MM.1S (cell line): Measurements from ENCODE around the gene PPP2R3C.
A peak's percentile ranks its signal among the peaks of the same experiment; 100 is the strongest.
"Not testable (repeated sequence)": the region's sequence is repeated elsewhere in the genome, so short reads cannot be mapped to it uniquely, and the experiment has no call there.

ENCODE experiments used
- DNase-seq: peaks from one replicate; pipeline ENCODE4 v3.0.0-alpha.2; 2015
- H2AFZ ChIP-seq: fragments of 300-600 bp; sonication (generic); 2 replicates; pipeline ENCODE4 v1.6.0; 2016; ENCODE audit warnings: antibody characterized with exemption, low read length
- H3F3A ChIP-seq: fragments of 300-600 bp; sonication (generic); 2 replicates; pipeline ENCODE4 v1.6.1; 2016; ENCODE audit warnings: mild to moderate bottlenecking, antibody characterized with exemption, low read length, moderate library complexity, mixed read lengths; ENCODE audit not compliant: insufficient read depth
- H3K27ac ChIP-seq: fragments of 300-600 bp; sonication (generic); 2 replicates; pipeline ENCODE4 v1.5.1; 2016; ENCODE audit warnings: mild to moderate bottlenecking, low read length
- H3K27me3 ChIP-seq: fragments of 300-600 bp; sonication (generic); replicated peaks from 2 replicates; pipeline ENCODE4 v1.6.0; 2016; ENCODE audit warnings: low read length; ENCODE audit not compliant: insufficient read depth
- H3K36me3 ChIP-seq: fragments of 300-600 bp; sonication (generic); replicated peaks from 2 replicates; pipeline ENCODE4 v1.6.1; 2016; ENCODE audit warnings: mild to moderate bottlenecking, low read length, mixed read lengths; ENCODE audit not compliant: insufficient read depth
- H3K4me1 ChIP-seq: fragments of 300-600 bp; sonication (generic); 2 replicates; pipeline ENCODE4 v1.6.1; 2016; ENCODE audit warnings: low read length, mixed read lengths
- H3K4me2 ChIP-seq: fragments of 300-600 bp; sonication (generic); 2 replicates; pipeline ENCODE4 v1.6.0; 2016; ENCODE audit warnings: low read depth, low read length
- H3K4me3 ChIP-seq: fragments of 300-600 bp; sonication (generic); 2 replicates; pipeline ENCODE4 v1.5.1; 2016; ENCODE audit warnings: low read length, mixed read lengths
- H3K79me2 ChIP-seq: fragments of 300-600 bp; sonication (generic); 2 replicates; pipeline ENCODE4 v1.6.1; 2016; ENCODE audit warnings: mixed run types, low read length, mixed read lengths
- H3K9ac ChIP-seq: fragments of 300-600 bp; sonication (generic); 2 replicates; pipeline ENCODE4 v1.6.1; 2016; ENCODE audit warnings: low read length, mixed read lengths
- H3K9me2 ChIP-seq: fragments of 300-600 bp; sonication (generic); replicated peaks from 2 replicates; pipeline ENCODE4 v1.6.1; 2016; ENCODE audit warnings: mild to moderate bottlenecking, low read length, mixed read lengths; ENCODE audit not compliant: insufficient read depth
- H3K9me3 ChIP-seq: fragments of 300-600 bp; sonication (generic); replicated peaks from 2 replicates; pipeline ENCODE4 v1.6.1; 2016; ENCODE audit warnings: mild to moderate bottlenecking, low read length, mixed read lengths; ENCODE audit not compliant: insufficient read depth
- H4K20me1 ChIP-seq: fragments of 300-600 bp; sonication (generic); 2 replicates; pipeline ENCODE4 v1.6.1; 2016; ENCODE audit warnings: mild to moderate bottlenecking, low read length, moderate library complexity, mixed read lengths; ENCODE audit not compliant: insufficient read depth
- EZH2 ChIP-seq: fragments of 300-600 bp; sonication (generic); optimal IDR thresholded peaks from 2 replicates; pipeline ENCODE3; 2017; ENCODE audit warnings: low read depth, mild to moderate bottlenecking, antibody characterized with exemption, low read length, mixed read lengths
- EZH2phosphoT487 ChIP-seq: fragments of 300-600 bp; sonication (generic); IDR thresholded peaks from 2 replicates; pipeline ENCODE4 v1.6.1; 2018; ENCODE audit warnings: antibody characterized with exemption, low read length
- TF ChIP-seq, protein P1 (sequence below): fragments of 300-600 bp; sonication (generic); IDR thresholded peaks from 2 replicates; pipeline ENCODE4 v1.5.1; 2016; ENCODE audit warnings: antibody characterized with exemption, low read length, mixed read lengths

Gene PPP2R3C

DNA sequence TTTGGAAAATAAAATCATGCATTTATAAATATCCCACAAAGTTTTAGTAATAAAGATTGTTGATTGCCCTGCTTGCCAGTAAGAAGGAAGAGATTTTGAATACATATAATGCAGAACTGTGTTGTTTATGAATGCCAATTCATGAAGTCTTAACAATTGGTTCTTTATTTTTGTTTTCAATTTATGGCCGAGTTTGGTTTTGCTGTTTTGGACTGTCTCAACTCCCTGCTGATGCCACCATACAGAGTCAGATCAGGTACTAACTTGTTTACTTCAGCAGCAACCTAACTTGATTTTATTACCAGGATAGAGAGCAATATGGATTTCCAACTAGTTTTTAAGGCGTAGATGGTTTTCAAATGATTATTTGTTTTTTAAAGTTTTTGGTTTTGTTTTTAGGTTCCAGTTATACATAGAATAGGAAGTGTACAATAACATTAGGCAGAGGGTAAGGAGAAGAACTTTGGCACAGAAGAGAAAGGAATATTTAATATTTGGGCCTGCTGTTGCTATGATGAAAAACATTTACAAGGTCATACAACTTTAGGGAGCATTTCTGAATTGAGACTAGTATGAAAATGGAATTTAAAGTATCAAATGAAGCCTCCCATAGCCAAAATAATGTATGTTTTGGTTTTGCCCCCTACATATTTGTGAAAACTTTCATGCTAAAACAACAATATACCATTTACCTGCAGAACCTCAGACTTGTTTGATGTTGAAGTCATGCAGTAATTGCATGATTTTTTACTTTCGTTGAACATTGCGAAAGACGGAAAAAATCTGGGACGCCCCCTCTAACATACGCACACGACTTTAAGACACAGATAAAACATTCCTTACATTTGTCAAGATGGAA lies 76.6 kb downstream of the PPP2R3C start:
- H3K79me2 ChIP-seq = no peaks in the 10 kb centered on the region
- peaks cover 8% of the 10 kb centered on the region for H3F3A ChIP-seq
- H3K9me2 ChIP-seq = no peaks in the 10 kb centered on the region
- no peaks in the 10 kb centered on the region for H3K9me3 ChIP-seq
- peak overlapping the region; percentile 87 for H3K9ac ChIP-seq
- H3K27me3 ChIP-seq = no peaks in the 10 kb centered on the region
- TF ChIP-seq, protein P1, sequence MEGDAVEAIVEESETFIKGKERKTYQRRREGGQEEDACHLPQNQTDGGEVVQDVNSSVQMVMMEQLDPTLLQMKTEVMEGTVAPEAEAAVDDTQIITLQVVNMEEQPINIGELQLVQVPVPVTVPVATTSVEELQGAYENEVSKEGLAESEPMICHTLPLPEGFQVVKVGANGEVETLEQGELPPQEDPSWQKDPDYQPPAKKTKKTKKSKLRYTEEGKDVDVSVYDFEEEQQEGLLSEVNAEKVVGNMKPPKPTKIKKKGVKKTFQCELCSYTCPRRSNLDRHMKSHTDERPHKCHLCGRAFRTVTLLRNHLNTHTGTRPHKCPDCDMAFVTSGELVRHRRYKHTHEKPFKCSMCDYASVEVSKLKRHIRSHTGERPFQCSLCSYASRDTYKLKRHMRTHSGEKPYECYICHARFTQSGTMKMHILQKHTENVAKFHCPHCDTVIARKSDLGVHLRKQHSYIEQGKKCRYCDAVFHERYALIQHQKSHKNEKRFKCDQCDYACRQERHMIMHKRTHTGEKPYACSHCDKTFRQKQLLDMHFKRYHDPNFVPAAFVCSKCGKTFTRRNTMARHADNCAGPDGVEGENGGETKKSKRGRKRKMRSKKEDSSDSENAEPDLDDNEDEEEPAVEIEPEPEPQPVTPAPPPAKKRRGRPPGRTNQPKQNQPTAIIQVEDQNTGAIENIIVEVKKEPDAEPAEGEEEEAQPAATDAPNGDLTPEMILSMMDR = no peak
- TF ChIP-seq EZH2 = no peak
- no peak for TF ChIP-seq EZH2phosphoT487
- peak overlapping the region; percentile 61 for H2AFZ ChIP-seq
- peak overlapping the region; percentile 95 for H3K27ac ChIP-seq
- no peaks in the 10 kb centered on the region for H3K36me3 ChIP-seq
- no peak for DNase-seq
- peak overlapping the region; percentile 70 for H3K4me2 ChIP-seq
- H4K20me1 ChIP-seq = no peaks in the 10 kb centered on the region
- H3K4me3 ChIP-seq = peak overlapping the region; percentile 70
- no peaks in the 10 kb centered on the region; the same call in 1 of the 2 replicates for H3K4me1 ChIP-seq

DNA sequence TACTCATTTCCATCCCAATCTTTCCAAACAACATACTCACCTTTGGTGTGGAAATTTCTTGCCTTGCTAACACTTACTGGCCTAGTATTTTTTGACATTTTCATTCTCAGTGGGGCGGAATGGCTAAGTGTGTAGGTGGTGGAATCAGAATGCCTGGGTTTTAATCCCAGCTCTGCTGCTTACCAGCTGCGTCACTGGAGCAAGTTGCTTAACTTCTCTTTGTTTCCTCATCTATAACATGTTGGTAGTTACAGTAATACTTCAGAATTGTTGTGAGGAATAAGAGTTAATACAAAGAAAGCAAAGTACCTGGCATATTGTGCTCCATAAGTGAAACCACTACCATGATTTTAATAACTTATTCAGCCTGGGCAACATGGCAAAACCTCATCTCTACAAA lies 78.7 kb downstream of the PPP2R3C start:
- Histone ChIP-seq H3K79me2 (no peaks in the 10 kb centered on the region), H3K4me1 (no peaks in the 10 kb centered on the region; the same call in 1 of the 2 replicates), H3K27ac (no peak overlapping the region), H2AFZ (no peak overlapping the region), H4K20me1 (no peaks in the 10 kb centered on the region), H3K27me3 (no peaks in the 10 kb centered on the region), H3K4me2 (no peak overlapping the region), H3K36me3 (no peaks in the 10 kb centered on the region), H3K4me3 (no peak overlapping the region), H3K9me2 (no peaks in the 10 kb centered on the region), H3K9ac (no peak overlapping the region), H3F3A (peaks cover 8% of the 10 kb centered on the region), H3K9me3 (no peaks in the 10 kb centered on the region)
- DNase-seq = no peak
- TF ChIP-seq EZH2 = no peak
- TF ChIP-seq EZH2phosphoT487 = no peak
- TF ChIP-seq, protein P1 = no peak

DNA sequence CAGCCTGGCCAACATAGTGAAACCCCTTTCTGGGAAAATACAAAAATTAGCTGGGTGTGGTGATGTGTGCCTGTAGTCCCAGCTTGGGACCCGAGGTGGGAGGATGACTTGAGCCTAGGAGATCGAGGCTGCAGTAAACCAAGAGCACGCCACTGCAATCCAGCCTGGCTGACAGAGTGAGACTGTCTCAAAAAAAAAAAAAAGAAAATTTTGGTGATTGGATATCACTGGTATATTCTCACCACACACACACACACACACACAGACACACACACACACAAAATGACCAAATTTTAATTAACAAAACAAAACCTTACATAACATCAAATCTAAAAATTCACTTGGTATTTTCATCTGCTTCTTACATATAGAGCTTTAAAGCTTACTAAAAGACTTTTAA lies 79.2 kb downstream of the PPP2R3C start:
- Histone ChIP-seq H3F3A (peaks cover 8% of the 10 kb centered on the region), H3K4me1 (no peaks in the 10 kb centered on the region; the same call in 1 of the 2 replicates), H3K27ac (no peak overlapping the region), H3K9me2 (no peaks in the 10 kb centered on the region), H2AFZ (no peak overlapping the region), H3K4me3 (no peak overlapping the region), H3K9me3 (no peaks in the 10 kb centered on the region), H4K20me1 (no peaks in the 10 kb centered on the region), H3K79me2 (no peaks in the 10 kb centered on the region), H3K4me2 (no peak overlapping the region), H3K36me3 (no peaks in the 10 kb centered on the region), H3K9ac (no peak overlapping the region), H3K27me3 (no peaks in the 10 kb centered on the region)
- TF ChIP-seq, protein P1 = no peak
- TF ChIP-seq EZH2 = no peak
- no peak for TF ChIP-seq EZH2phosphoT487
- DNase-seq = no peak

DNA sequence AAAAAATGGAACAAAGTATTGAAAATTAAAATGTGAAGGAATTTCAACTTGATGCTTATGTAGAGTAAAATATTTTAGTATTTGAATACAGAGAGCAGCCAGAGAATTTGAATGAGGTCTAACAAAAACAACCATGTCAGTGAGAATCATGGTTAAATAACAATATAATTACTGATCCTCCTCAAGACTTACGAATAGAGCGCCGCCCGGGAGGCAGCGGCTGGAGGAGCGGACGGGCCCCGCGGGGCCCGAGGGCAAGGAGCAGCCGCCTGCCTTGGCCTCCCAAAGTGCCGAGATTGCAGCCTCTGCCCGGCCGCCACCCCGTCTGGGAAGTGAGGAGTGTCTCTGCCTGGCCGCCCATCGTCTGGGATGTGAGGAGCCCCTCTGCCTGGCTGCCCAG lies 83.5 kb downstream of the PPP2R3C start:
- not testable (repeated sequence) for H2AFZ ChIP-seq

More for the DNA sequence above, 83.5 kb downstream of the PPP2R3C start:
- H3K9ac ChIP-seq, H3K36me3 ChIP-seq, H3F3A ChIP-seq, DNase-seq, H3K27ac ChIP-seq, H3K4me2 ChIP-seq, H3K9me3 ChIP-seq, H3K4me3 ChIP-seq, H3K9me2 ChIP-seq, H4K20me1 ChIP-seq, H3K79me2 ChIP-seq, H3K4me1 ChIP-seq, H3K27me3 ChIP-seq: not testable (repeated sequence)
